Measurements from ENCODE around the gene FOXP1.

- no peak for TF ChIP-seq TAF1 (IDR thresholded peaks at IDR 0.05; ENCODE audit: low read depth, low read length)
- no peak for TF ChIP-seq POLR2A (IDR thresholded peaks at IDR 0.05; ENCODE audit: low read depth, low read length)
Observed at GRCh38 chr3:71253169-71253568, 330.4 kb downstream of the FOXP1 start.
